ENCODE data around the gene BCL2L1.

DNA sequence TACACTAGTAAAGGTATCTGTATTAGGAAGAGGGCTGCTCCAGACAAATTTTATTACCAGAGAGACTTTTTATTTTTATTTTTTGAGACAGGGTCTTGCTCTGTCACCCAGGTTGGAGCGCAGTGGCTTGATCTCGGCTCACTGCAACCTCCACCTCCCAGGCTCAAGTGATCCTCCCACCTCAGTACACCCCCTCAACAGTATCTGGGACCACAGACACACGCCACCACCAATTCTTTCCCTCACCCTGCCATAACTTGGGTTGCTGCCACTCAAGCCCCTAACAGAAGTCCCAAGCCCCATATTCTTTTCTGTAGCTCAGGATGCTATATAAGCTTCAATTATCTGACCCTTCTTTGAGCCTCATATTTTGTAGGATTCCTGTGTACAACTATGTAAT, 6.9 kb downstream of the BCL2L1 start:
- TF ChIP-seq, protein P1, sequence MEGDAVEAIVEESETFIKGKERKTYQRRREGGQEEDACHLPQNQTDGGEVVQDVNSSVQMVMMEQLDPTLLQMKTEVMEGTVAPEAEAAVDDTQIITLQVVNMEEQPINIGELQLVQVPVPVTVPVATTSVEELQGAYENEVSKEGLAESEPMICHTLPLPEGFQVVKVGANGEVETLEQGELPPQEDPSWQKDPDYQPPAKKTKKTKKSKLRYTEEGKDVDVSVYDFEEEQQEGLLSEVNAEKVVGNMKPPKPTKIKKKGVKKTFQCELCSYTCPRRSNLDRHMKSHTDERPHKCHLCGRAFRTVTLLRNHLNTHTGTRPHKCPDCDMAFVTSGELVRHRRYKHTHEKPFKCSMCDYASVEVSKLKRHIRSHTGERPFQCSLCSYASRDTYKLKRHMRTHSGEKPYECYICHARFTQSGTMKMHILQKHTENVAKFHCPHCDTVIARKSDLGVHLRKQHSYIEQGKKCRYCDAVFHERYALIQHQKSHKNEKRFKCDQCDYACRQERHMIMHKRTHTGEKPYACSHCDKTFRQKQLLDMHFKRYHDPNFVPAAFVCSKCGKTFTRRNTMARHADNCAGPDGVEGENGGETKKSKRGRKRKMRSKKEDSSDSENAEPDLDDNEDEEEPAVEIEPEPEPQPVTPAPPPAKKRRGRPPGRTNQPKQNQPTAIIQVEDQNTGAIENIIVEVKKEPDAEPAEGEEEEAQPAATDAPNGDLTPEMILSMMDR (conservative IDR thresholded peaks at IDR 0.05; ENCODE audit: low read length): no peak
- TF ChIP-seq EZH2phosphoT487 (IDR thresholded peaks at IDR 0.05; ENCODE audit: borderline replicate concordance, low read depth, low read length): no peak

Data from OCI-LY7 (cell line).